ENCODE results near the gene ZNF672. TPM values are rescaled to one million over a fixed set of nuclear protein-coding genes. Genes with fewer than 3 reads are reported as not detected.

ZNF672 gene
- total and polyA plus RNA-seq, 4 donors: 6.4 to 28.0 (median 20.1) TPM

DNA sequence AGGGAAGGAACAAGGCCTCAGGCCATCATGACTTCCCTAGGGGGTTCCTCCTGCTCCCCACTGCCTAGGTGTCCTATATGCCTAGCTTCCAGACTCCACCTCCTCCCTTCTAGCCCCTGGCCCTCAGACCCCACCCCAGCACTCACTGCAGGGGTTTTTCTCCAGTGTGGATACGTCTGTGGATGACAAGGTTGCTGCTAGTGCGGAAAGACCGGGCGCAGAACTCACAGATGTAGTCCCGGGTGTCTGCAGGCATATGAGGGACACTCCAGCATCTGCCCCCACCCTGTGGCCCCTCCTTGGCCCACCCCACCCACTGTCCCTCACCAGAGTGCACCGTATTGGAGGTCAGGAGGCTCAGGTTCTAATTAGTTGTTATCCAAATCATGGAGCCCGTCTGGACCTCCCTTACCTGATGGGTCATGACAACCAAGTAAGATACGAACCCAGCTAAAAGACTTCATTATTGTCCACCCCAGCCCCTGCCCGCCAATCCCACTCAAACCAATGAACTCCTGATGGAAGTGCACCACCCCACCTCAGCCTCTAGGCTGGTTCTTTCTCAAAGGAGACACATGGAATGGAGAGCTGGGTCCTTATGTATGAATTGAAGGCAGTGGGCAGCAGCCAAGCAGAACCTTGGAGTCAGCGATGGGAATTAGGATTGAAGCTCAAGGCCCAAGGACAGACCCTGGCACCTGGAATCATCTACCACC, 12.7 kb downstream of the ZNF672 start:
- no peaks in the 10 kb centered on the region for H3K4me1 ChIP-seq (ENCODE audit: control insufficient read depth in 4 of 4, insufficient read depth in 4 of 4, low read length in 3 of 4)
- H3K27ac ChIP-seq (ENCODE audit: low read depth in 1 of 2, low read length in 2 of 2): no peak overlapping the region
- WGBS: 90% methylated on average over 10 of the region's 10 CpGs
- no peak overlapping the region for H3K9ac ChIP-seq (ENCODE audit: low read depth in 1 of 2, low read length in 2 of 2)
- no peaks in the 10 kb centered on the region for H3K9me3 ChIP-seq (ENCODE audit: control insufficient read depth in 4 of 4, low read length in 3 of 4)
- H3K4me3 ChIP-seq (ENCODE audit: low read depth in 1 of 3, low read length in 3 of 3): no peak overlapping the region
- DNase-seq (ENCODE audit: low spot score): no peak
- H3K27me3 ChIP-seq (ENCODE audit: control insufficient read depth in 4 of 4, insufficient read depth in 4 of 4, low read length in 3 of 4): no peaks in the 10 kb centered on the region
- TF ChIP-seq, protein P1, sequence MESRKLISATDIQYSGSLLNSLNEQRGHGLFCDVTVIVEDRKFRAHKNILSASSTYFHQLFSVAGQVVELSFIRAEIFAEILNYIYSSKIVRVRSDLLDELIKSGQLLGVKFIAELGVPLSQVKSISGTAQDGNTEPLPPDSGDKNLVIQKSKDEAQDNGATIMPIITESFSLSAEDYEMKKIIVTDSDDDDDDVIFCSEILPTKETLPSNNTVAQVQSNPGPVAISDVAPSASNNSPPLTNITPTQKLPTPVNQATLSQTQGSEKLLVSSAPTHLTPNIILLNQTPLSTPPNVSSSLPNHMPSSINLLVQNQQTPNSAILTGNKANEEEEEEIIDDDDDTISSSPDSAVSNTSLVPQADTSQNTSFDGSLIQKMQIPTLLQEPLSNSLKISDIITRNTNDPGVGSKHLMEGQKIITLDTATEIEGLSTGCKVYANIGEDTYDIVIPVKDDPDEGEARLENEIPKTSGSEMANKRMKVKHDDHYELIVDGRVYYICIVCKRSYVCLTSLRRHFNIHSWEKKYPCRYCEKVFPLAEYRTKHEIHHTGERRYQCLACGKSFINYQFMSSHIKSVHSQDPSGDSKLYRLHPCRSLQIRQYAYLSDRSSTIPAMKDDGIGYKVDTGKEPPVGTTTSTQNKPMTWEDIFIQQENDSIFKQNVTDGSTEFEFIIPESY (IDR thresholded peaks at IDR 0.05): no peak
- TF ChIP-seq HNF4A (conservative IDR thresholded peaks at IDR 0.05): no peak
- H3K36me3 ChIP-seq (ENCODE audit: control insufficient read depth in 4 of 4, insufficient read depth in 3 of 4, low read depth in 1 of 4, low read length in 3 of 4): peaks cover 10 to 50% (median 30%) of the 10 kb centered on the region in 4 donors

- WGBS: 93% methylated on average over 2 of the region's 2 CpGs
- no peak overlapping the region for H3K4me3 ChIP-seq (ENCODE audit: low read depth in 1 of 3, low read length in 3 of 3)
- no peaks in the 10 kb centered on the region for H3K9me3 ChIP-seq (ENCODE audit: control insufficient read depth in 4 of 4, low read length in 3 of 4)
- TF ChIP-seq RXRA (IDR thresholded peaks at IDR 0.05) (no peak), EGR1 (IDR thresholded peaks at IDR 0.05; ENCODE audit: low read depth in 2 of 2) (no peak), NR2F2 (IDR thresholded peaks at IDR 0.05) (no peak), MAX (IDR thresholded peaks at IDR 0.05) (no peak), REST (IDR thresholded peaks at IDR 0.05) (no peak), YY1 (IDR thresholded peaks at IDR 0.05) (no peak)
- TF ChIP-seq, protein P2, sequence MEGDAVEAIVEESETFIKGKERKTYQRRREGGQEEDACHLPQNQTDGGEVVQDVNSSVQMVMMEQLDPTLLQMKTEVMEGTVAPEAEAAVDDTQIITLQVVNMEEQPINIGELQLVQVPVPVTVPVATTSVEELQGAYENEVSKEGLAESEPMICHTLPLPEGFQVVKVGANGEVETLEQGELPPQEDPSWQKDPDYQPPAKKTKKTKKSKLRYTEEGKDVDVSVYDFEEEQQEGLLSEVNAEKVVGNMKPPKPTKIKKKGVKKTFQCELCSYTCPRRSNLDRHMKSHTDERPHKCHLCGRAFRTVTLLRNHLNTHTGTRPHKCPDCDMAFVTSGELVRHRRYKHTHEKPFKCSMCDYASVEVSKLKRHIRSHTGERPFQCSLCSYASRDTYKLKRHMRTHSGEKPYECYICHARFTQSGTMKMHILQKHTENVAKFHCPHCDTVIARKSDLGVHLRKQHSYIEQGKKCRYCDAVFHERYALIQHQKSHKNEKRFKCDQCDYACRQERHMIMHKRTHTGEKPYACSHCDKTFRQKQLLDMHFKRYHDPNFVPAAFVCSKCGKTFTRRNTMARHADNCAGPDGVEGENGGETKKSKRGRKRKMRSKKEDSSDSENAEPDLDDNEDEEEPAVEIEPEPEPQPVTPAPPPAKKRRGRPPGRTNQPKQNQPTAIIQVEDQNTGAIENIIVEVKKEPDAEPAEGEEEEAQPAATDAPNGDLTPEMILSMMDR (IDR thresholded peaks at IDR 0.05; ENCODE audit: low read depth, low read length, missing input control): no peak
- TF ChIP-seq, protein P1 (IDR thresholded peaks at IDR 0.05): no peak
- H3K9ac ChIP-seq (ENCODE audit: low read depth in 1 of 2, low read length in 2 of 2): no peak overlapping the region
- no peaks in the 10 kb centered on the region for H3K4me1 ChIP-seq (ENCODE audit: control insufficient read depth in 4 of 4, insufficient read depth in 4 of 4, low read length in 3 of 4)
- DNase-seq (ENCODE audit: low spot score): no peak
- no peaks in the 10 kb centered on the region for H3K27me3 ChIP-seq (ENCODE audit: control insufficient read depth in 4 of 4, insufficient read depth in 4 of 4, low read length in 3 of 4)
- no peak overlapping the region for H3K27ac ChIP-seq (ENCODE audit: low read depth in 1 of 2, low read length in 2 of 2)
- H3K36me3 ChIP-seq (ENCODE audit: control insufficient read depth in 4 of 4, insufficient read depth in 3 of 4, low read depth in 1 of 4, low read length in 3 of 4): peaks cover 7 to 43% (median 23%) of the 10 kb centered on the region in 4 donors
Observed at GRCh38 chr1:248851390-248851789, 13.4 kb downstream of the ZNF672 start.

Data from liver (tissue), 9 donors.